NB4 (cell line): ENCODE measurements around the gene SLC22A17.

Source experiments
- DNase-seq: peaks from one replicate; pipeline ENCODE4 v3.0.0; 2010; ENCODE audit warnings: low read depth
- H3K4me3 ChIP-seq: one replicate; pipeline ENCODE4 v1.5.1; 2011; ENCODE audit warnings: mild to moderate bottlenecking, low read depth, low read length, moderate library complexity
- MYC ChIP-seq: IDR thresholded peaks from 2 replicates; pipeline ENCODE4 v1.6.1; 2011; ENCODE audit warnings: low read depth, low read length
- POLR2A ChIP-seq: IDR thresholded peaks from 2 replicates; pipeline ENCODE4 v1.6.1; 2011; ENCODE audit warnings: mild to moderate bottlenecking; ENCODE audit not compliant: insufficient read length; ENCODE audit errors: extremely low read depth
- TF ChIP-seq, protein P1 (sequence below): IDR thresholded peaks from one replicate; pipeline ENCODE4 v1.5.1; 2012; ENCODE audit warnings: low read depth, low read length
- TF ChIP-seq, protein P2 (sequence below): IDR thresholded peaks from 2 replicates; pipeline ENCODE4 v1.6.1; 2011; ENCODE audit warnings: low read depth, low read length

SLC22A17 gene

DNA sequence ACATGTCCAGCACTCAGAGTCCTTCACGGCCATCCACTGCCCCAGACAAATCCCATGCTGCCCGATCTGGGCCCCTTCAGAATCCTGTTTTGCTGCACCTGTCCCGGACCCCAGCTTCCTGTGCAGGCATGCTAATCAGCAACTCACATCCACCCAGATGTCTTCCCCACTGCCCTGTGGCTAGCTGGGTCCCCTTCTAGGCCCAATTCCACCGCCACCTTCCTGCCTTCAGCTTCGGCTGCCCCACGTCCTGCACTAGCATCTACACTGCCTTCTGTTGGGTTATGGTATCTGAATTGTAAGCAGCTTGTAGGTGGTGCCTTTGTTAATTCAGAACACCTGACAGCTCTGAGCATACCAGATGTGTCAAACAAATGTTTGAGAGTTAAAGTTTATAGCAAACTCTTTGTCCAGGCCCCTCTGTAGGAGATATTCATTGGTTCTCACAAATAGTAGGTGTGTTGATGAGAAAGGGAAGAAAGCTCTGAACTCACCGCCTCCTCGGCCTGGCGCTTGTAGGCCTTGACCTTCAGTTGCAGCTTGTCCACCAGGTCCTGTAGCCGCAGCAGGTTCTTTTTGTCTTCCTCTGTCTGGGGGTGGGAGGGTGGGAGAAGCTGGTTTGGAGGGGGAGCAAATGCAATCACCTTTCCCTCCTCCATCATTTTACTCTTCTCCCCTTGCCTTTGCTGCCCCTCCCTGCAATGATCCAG, 30.2 kb upstream of the SLC22A17 start:
- no peak for DNase-seq
- H3K4me3 ChIP-seq = no peak overlapping the region
- TF ChIP-seq, protein P1, sequence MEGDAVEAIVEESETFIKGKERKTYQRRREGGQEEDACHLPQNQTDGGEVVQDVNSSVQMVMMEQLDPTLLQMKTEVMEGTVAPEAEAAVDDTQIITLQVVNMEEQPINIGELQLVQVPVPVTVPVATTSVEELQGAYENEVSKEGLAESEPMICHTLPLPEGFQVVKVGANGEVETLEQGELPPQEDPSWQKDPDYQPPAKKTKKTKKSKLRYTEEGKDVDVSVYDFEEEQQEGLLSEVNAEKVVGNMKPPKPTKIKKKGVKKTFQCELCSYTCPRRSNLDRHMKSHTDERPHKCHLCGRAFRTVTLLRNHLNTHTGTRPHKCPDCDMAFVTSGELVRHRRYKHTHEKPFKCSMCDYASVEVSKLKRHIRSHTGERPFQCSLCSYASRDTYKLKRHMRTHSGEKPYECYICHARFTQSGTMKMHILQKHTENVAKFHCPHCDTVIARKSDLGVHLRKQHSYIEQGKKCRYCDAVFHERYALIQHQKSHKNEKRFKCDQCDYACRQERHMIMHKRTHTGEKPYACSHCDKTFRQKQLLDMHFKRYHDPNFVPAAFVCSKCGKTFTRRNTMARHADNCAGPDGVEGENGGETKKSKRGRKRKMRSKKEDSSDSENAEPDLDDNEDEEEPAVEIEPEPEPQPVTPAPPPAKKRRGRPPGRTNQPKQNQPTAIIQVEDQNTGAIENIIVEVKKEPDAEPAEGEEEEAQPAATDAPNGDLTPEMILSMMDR = no peak
- TF ChIP-seq POLR2A = no peak
- no peak for TF ChIP-seq MYC
- TF ChIP-seq, protein P2, sequence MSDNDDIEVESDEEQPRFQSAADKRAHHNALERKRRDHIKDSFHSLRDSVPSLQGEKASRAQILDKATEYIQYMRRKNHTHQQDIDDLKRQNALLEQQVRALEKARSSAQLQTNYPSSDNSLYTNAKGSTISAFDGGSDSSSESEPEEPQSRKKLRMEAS = no peak

DNA sequence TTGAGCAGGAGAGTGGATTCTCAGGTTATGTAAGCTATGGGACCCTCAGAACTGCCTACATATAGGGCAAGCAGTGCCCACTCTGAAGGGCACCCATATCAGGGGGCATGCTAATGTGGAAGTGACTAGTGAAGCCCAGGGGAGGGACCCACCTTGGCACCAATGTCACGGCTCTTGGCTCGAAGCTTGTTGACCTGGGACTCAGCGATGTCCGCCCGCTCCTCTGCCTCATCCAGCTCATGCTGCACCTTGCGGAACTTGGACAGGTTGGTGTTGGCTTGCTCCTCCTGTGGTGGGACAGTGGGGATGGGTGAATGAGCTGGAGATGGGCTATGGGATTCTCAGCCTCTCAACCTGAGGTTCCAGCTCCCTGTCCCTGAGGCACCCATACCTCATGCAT, 29.6 kb upstream of the SLC22A17 start:
- TF ChIP-seq, protein P2 = no peak
- TF ChIP-seq MYC (no peak), POLR2A (no peak)
- TF ChIP-seq, protein P1 = no peak
- DNase-seq = no peak
- no peak overlapping the region for H3K4me3 ChIP-seq

DNA sequence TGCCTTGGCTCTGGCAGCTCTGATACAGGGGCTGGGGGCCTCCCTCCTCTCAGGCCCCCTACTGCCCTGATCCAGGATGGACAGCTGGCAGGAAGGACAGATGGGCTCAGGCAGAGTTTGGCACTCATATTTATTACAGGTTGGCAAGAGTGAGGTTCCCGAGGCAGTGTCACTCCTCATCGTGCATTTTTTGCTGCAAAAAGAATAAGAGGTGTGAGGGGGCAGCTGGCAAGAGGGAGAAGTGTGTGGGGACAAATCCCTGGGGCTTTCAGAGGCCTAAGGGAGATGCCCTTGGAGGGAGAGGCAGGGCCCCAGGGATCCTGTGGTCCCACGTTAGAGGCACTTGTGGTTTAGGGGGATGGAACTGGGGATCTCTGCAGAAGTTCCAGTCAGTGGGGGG, 29.2 kb upstream of the SLC22A17 start:
- no peak overlapping the region for H3K4me3 ChIP-seq
- TF ChIP-seq MYC (no peak), POLR2A (no peak)
- TF ChIP-seq, protein P1 = no peak
- TF ChIP-seq, protein P2 = no peak
- DNase-seq = peak; percentile 41

DNA sequence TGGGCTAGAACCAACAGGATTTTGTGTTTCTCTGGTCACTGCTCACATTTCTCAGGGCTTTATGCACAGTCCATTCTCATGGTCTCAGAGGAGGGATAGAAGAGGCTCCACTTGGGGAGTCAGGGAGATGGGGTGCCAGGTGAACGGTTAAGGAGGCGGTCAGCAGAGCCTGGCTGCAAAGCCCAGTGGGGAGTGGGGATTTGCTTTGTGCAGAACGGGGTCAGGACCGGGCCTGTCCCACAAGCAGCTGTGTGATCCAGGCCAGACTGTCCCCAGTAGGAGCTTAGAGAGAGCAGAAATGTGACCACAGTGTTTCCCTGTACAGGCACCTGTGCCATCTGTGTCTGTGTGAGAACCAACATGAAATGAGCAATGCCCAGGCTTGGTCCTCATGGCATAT, 28.3 kb upstream of the SLC22A17 start:
- no peak overlapping the region for H3K4me3 ChIP-seq
- DNase-seq = no peak
- TF ChIP-seq POLR2A = no peak
- no peak for TF ChIP-seq MYC
- TF ChIP-seq, protein P1 = no peak
- TF ChIP-seq, protein P2 = no peak

DNA sequence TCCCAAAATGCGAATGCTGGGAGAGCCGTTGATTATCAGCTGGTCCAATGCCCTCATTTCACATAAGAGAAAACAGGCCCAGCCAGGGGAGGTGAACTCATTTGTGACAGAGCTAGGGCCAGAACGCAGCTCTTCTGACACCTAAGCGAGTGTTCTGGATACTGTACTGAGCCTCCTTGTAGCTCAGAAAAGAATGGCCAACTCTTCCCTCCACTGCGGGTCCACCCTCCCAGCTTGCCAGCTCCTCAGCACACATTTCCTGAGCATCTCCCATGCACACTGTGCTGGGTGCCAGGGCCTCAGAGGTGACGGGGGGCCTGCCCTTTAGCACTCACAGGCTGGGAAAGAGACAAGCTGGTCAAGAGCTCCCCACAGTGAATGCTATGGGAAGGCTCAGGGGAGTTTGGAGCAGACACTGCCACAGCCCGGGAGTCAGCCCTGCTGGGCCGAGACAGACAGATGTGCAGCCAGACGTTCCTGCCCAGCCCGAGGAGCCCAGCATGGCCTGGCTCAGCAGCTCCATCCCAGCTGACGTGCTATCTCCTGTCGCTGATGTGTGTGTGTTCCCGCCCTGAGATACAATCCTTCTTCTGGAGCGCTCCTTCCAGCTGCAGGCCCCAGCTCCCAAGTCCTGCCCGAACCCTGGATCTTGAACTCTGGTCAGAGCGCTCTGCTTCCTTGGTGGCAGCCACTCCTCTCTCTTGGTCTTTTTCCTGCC, 27.7 kb upstream of the SLC22A17 start:
- no peak for DNase-seq
- no peak overlapping the region for H3K4me3 ChIP-seq
- TF ChIP-seq, protein P1 = no peak
- TF ChIP-seq MYC (no peak), POLR2A (no peak)
- TF ChIP-seq, protein P2 = no peak
